ENCODE results near the gene SOX9.

DNA sequence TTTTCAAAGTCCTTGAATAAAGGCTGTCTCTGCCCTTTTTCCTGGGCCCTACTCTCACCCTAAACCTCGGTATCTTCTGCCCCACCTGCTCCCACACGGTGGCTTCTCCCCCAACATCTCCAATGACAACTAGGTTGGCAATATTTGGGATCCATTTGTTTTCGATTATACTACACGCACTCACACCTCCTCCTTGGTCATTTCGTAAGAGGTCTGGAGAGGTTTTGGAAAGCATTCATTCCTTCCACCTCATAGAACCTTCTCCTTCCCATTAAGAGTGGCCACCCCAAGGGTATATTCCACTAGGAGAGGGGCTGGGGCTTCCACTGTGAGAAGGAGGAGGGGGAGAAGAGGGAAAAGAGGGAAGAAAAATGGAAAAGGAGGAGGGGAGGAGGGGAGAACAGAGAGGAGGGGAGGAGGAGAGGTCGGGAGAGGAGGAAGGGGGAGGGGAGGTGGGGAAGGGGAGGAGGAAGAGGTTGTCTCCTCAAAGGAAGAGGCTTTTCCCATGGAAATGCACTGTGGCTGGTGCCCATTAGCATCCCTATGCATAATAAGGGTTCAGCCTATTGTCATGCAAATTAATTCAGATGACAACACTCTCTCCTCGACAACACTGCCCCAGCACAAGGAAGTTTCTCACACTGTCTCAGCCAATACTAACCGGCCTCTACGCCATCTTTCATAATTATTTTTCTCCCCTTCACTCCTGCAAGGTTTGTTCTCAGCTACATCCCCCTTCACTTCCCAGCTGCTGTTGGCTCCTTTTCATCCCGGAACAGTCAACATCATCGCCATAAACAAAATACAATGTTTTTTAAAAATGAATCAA lies 30.0 kb downstream of the SOX9 start:
- TF ChIP-seq, protein P1, sequence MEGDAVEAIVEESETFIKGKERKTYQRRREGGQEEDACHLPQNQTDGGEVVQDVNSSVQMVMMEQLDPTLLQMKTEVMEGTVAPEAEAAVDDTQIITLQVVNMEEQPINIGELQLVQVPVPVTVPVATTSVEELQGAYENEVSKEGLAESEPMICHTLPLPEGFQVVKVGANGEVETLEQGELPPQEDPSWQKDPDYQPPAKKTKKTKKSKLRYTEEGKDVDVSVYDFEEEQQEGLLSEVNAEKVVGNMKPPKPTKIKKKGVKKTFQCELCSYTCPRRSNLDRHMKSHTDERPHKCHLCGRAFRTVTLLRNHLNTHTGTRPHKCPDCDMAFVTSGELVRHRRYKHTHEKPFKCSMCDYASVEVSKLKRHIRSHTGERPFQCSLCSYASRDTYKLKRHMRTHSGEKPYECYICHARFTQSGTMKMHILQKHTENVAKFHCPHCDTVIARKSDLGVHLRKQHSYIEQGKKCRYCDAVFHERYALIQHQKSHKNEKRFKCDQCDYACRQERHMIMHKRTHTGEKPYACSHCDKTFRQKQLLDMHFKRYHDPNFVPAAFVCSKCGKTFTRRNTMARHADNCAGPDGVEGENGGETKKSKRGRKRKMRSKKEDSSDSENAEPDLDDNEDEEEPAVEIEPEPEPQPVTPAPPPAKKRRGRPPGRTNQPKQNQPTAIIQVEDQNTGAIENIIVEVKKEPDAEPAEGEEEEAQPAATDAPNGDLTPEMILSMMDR (conservative IDR thresholded peaks at IDR 0.05; ENCODE audit: low read depth, low read length): no peak
- no peak for TF ChIP-seq EZH2 (IDR thresholded peaks at IDR 0.05; ENCODE audit: borderline replicate concordance, low read depth, low read length, poor library complexity, severe bottlenecking)

Measured in A673 (cell line).